Tongue (tissue), 3 donors: Measurements from ENCODE around the gene AQP7. TPM values are rescaled to one million over a fixed set of nuclear protein-coding genes. Genes with fewer than 3 reads are reported as not detected.
"Not testable (repeated sequence)": the region's sequence is repeated elsewhere in the genome, so short reads cannot be mapped to it uniquely, and the experiment has no call there.

Source experiments
- DNase-seq: peaks from one replicate; pipeline ENCODE4 v3.0.0-alpha.2; 2015
- small RNA-seq: library from RNA; depleted of rRNA; stranded (forward); fragments of <200 nt; gene quantifications from one replicate; pipeline ENCODE3, GENCODE V24; 2014; ENCODE audit warnings: low replicate concordance
- total RNA-seq: library from RNA; depleted of rRNA; stranded (reverse); fragments of >200 nt; gene quantifications from one replicate; pipeline ENCODE4 v1.2.3, GENCODE V29; 2014

The AQP7 gene
- total RNA-seq, 1 donor from 2014 or later = 8.4 TPM

DNA sequence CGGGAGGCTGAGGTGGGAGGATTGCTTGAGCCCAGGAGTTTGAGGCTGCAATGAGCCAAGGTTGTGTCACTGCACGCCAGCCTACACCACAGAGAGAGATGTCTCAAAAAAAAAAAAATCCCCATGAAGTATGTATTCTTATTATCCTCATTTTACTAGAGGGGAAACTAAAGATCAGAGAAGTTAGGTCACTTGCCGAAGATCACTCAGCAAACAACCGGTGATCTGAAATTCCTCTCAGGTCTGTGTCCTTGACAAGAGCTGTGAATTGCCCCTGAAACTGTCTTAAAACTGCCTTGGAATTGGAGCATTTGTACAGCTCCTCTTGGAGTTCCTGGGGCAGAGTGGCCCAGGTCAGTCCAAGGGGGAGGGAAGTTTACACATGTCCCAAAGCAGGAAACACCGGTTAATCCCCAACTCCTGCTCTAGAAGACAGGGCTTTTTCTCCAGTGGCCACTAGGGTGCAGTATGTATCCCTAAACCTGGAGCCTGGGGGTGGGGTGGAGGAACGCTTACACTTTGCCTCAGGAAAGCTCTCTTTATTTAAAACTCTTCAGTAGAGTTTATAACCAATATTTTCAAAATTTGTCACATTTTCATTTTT, 27.6 kb downstream of the AQP7 start:
- DNase-seq = peak; percentile 90

- DNase-seq = no peak
Observed at GRCh38 chr9:33374190-33374589, 28.2 kb downstream of the AQP7 start.

DNA sequence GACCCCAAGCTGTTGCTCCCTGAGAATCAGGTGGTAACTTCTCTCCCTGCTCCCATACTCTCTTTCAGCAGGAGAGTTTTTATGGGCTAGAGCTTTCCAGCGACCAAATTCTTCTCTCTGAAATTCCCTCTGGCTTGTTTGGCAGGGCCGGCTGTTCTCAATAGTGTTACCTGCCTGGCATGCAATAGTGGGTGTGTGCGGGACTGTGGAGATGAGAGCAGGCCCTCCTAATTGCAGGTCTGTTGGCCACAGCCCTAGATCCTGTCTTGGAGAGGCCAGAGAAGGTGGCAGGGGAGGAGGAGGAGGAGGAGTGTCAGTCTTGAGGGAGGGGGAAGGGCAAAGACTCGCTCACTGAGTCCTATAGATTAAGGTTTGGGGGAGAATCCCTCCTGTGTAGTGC, 29.5 kb downstream of the AQP7 start:
- no peak for DNase-seq

DNA sequence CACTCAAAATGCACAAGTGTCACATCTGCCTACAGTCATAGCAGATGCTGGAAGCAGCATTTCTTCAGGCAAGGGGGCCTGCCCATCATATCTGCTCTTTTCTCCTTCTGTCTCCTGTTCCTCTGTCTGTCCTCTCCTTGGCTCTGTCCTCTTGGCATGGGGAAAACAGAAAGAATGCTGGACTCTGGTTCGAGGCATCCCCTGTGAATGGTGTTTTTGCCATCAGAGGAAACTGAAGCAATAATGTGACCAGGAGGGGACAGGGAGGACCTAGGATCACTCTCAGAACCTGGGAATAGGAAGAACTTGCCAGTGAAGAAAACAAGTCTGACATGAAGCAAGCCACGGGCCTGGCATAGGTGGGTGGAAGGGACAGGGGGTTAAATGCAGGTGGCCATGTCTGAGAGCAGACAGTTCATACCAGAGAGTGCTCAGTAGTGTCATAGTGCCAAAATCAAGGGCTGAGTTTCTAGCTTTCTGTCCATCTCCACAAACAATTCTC, 35.3 kb downstream of the AQP7 start:
- no peak for DNase-seq

DNA sequence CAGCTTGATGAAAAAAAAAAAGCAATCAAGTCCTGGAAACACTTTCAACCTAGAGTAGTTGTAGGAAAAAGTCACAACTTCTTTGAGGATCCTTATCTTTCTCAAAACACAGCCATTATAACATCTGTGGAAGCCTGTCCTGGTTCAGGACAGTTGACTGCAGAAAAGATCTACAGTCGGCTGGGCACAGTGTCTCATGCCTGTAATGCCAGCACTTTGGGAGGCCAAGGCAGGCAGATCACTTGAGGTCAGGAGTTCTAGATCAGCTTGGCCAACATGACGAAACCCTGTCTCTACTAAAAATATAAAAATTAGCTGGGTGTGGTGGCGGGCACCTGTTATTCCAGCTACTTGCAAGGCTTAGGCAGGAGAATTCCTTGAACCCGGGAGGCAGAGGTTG, 37.6 kb downstream of the AQP7 start:
- DNase-seq = not testable (repeated sequence)

DNA sequence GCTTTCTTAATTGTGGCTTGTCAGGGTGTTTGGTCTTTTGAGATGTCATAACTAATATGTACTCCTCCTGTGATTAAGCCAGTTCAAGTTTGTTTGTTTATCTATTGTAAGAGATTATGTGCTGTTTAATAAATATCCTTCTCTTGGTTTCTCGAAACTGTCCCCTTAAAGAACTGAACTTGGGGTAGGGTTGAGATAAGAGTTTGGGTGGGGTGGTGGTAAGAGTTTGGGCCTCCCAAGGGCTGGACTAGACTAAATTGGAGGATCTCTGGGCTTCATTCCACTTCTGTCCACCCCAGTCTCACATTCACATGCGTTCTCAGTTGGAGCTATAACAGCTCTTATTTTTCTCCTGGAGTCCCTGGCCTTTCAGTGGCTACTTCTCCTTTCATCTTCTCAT, 38.2 kb downstream of the AQP7 start:
- no peak for DNase-seq

- not testable (repeated sequence) for DNase-seq
Observed at GRCh38 chr9:33358641-33359040, 43.7 kb downstream of the AQP7 start.

GRCh38 chr9:33355933-33356332, 46.4 kb downstream of the AQP7 start:
- DNase-seq = no peak

DNA sequence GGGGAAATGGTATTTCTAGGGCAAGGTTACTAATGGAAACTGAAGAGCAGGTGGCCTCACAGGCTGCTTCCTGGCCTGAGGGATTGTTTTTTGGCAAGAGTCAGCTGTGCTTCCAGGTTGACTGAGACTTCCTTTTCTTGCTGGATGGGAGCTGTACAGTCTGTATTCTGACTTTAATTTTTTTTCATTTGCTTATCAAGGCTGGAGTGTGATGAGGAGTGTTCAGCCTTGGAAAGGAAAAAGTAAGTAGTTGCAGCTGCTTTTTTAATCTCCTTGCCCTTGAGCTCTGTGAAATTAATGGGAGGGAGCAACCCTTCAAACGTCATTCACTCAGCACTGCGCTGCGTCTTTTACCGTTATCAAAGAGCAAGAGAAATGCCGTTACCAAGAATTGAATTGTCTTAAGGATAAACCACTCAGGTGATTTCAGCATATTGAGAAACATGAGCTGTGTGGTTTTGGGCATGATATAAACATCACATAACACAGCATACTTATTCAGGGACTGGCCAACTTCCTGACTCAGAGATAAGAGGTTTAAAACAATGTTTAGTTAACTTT, 47.6 kb downstream of the AQP7 start:
- no peak for DNase-seq

GRCh38 chr9:33351547-33351946, 50.8 kb downstream of the AQP7 start:
- no peak for DNase-seq

DNA sequence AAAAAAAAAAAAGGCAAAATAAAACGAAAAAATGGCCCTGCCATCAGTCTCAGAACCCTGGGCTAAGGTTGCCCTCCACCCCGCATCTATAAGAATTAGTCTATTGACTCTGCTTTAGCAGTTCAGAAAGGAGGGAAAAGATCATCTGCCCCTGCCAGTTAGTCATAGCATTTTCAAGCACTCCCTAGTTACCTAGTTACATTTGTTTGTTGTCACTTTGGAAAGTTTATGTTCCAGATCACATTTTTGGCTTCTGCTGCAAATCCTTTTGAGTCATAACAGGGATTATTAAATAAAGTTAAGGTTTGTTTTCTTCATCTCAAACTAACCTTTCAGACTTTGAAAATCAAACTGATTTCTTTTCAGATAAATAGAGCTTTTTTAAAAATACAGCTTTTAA, 52.1 kb downstream of the AQP7 start:
- peak; percentile 75 for DNase-seq

GRCh38 chr9:33349743-33350142, 52.6 kb downstream of the AQP7 start:
- no peak for DNase-seq

GRCh38 chr9:33348998-33349397, 53.4 kb downstream of the AQP7 start:
- DNase-seq = no peak

GRCh38 chr9:33346564-33346963, 55.8 kb downstream of the AQP7 start:
- no peak for DNase-seq

DNA sequence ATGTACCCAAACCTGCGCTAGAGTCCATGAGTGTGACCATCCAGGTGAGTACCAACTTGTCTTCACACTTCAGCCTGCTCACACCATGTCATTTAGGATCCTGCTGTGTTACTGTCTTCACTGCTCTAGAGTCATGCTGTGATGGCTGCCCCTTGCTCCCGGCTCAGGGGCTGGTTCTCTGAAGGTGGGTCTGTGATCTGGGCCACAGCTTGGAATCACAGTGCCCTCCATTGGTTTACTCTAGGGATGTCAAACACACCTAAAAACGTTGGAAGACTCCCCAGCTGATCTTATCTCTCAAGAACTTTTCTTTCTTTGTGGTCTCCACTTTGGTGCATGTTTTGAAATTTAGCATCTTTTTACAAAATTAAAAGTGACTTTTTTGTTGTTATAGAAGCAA, 58.2 kb downstream of the AQP7 start:
- DNase-seq = no peak

- no peak for DNase-seq
Observed at GRCh38 chr9:33341182-33341581, 61.2 kb downstream of the AQP7 start.

GRCh38 chr9:33340186-33340585, 62.2 kb downstream of the AQP7 start:
- DNase-seq = no peak

Small RNA genes lying within 50 kb of the gene (small RNA-seq; reads per million reads assigned to genes)
- gene AL356218.2 = not detected
- gene RF00019 = not detected

Other genes with a start within 250 kb of the AQP7 start
- gene B4GALT1, start 235.2 kb downstream of the AQP7 start, total RNA-seq = 30.1 TPM
- not detected for gene SPINK4, start 162.4 kb downstream of the AQP7 start, total RNA-seq
- 141 TPM for gene BAG1, start 137.9 kb downstream of the AQP7 start, total RNA-seq
- gene CHMP5, start 137.5 kb downstream of the AQP7 start, total RNA-seq = 69.5 TPM
- gene NFX1, start 112.1 kb downstream of the AQP7 start, total RNA-seq = 37.1 TPM
- 143 TPM for gene AQP3, start 45.0 kb upstream of the AQP7 start, total RNA-seq
- 19.7 TPM for gene NOL6, start 71.4 kb upstream of the AQP7 start, total RNA-seq
- 6.6 TPM for gene ANKRD18B, start 121.7 kb upstream of the AQP7 start, total RNA-seq